Activated naive CD4-positive, alpha-beta T cell treated with anti-CD3 and anti-CD28 coated beads, Interleukin-2, amount 50 U/mL, for 16 hours (primary cell): Measurements from ENCODE around the gene WDR47.
"Not testable (repeated sequence)": the region's sequence is repeated elsewhere in the genome, so short reads cannot be mapped to it uniquely, and the experiment has no call there.

Experiments
- DNase-seq: peaks from one replicate; pipeline ENCODE4 v3.0.0-alpha.2; 2020

The WDR47 gene

DNA sequence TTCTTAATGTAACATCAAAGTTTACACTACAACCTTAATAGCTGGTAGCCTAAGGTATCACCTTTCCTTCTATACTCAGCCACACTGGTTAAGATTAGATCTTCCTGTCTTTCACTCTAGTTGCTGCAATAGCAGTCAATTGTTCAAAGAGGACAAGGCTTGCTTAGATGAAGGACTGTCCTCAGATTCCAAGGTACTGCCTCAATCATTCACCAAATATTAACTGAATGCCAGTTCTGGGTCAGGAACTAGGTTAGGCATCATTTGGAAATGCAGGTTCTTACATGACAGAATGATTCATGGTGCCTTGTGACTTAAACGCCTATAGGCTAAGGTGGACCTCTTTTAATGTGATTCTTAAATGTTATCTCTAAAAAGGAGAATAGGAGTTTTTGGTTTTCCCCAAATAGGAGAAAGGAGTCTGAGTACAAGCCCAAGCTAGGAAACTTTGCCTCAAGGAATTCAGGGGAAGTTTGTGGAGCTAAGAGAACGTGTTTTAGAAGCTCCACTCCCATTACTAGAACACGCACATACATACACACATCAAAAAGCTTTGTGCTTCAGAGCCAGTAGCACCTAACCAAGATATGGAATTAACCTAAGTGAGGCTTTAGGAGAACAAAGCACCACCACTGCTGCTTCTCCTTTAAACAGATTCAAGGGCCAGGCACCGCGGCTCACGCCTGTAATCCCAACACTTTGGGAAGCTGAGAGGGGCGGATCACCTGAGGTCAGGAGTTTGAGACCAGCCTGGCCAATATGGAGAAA is 8.5 kb upstream of the WDR47 start:
- DNase-seq: no peak

DNA sequence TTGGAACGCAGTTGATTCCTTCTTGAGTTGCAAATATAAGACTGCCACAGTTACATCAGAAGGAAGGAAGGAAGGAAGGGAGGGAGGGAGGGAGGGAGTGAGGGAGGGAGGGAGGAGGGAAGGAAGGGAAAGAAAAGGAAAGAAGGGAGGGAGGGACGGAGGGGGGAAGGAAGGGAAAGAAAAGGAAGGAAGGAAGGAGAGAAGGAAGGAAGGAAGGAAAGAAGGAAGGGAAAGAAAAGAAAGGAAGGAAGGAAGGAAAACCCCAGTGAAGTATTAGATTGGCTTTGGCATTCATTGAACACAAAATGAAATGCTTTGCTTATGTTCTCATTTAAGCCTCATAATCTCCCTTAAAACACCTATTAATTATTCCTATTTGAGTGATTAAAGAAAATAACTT is 6.4 kb upstream of the WDR47 start:
- DNase-seq: no peak

DNA sequence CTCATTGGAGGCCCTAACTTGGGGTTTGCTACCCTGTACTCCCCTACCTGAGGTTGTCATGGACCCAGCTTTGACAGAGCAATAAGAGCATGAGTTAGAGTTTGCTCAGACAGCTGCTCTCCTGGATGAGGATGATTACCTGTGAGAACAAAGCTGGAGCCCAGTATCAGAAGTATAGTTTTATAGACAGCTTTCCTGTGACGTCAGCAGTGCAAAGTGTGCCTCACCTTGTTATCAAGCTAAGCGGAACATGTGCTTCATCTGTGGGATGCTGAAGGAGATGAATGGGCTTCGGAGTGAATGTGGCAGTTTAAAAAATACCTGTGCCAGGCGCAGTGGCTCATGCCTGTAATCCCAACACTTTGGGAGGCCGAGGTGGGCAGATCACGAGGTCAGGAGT is 5.4 kb upstream of the WDR47 start:
- DNase-seq: no peak

GRCh38 chr1:109046671-109047070 is 4.8 kb upstream of the WDR47 start:
- DNase-seq: no peak

DNA sequence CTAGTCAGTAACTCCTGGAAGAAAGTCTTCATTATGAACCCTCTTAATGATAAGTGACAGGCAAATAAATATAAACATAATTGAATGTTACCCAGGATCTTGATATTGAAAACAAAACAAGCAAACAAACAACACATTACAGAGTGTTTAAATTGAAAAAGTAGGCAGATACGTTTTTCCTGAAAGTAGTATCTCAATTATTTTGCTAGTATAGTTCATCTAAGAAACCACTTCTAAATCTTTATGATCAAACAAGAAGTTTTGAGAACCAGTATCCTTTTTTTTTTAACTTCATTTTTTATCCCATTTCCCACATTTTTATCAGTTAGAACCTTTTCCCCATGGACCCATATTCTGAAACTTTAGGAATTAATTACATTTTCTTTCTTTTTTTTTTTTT is 3.7 kb upstream of the WDR47 start:
- DNase-seq: no peak

- DNase-seq: peak; percentile 29
Observed at GRCh38 chr1:109040989-109041620, 797 bp downstream of the WDR47 start.

GRCh38 chr1:109040627-109040988 is 1.3 kb downstream of the WDR47 start:
- no peak for DNase-seq

GRCh38 chr1:109034382-109034781 is 7.5 kb downstream of the WDR47 start:
- no peak for DNase-seq

DNA sequence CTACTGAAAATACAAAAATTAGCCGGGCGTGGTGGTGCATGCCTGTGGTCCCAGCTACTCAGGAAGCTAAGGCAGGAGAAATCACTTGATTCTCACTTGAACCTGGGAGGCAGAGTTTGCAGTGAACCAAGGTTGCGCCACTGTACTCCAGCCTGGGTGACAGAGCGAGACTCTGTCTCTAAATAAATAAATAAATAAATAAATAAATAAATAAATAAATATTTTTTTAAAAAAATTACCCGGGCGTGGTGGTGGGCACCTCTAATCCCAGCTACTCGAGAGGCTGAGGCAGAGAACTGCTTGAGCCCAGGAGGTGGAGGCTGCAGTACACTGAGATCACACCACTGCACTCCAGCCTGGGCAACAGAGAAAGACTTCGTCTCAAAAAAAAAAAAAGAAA is 12.4 kb downstream of the WDR47 start:
- not testable (repeated sequence) for DNase-seq

DNA sequence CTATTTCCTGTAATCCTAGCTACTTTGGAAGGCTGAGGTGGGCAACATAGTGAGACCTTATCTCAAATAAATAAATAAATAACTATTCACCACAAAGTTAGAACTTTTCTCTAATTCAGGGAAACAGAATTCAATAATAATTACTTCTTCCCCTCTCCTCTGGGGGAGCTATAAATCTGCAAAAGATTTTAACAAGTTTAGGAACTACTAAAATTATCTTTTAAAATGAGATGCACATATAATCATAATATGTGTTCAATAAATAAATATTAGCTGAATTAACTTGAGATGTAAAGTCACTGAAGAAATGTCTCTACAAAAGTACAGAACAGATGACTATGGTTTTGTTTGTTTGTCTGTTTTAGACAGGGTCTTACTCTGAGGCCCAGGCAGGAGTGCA is 14.1 kb downstream of the WDR47 start:
- no peak for DNase-seq

- no peak for DNase-seq
Observed at GRCh38 chr1:109025694-109026093, 16.2 kb downstream of the WDR47 start.

DNA sequence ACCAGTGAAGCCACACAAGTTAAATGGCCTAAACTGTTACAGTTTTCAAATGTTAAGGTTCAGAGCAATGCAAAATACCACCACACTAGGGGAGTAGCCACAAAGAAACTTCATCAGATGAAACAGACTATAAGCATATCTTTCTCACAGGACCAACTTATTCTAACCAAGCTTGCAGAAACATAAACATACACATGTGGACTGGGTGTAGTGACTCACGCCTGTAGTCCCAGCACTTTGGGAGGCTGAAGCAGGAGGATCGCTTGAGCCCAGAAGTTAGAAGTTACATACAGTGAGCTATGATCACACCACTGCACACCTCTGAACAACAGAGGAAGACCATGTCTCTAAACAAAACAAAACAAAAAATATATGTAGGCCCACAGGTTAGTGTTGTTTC is 17.3 kb downstream of the WDR47 start:
- DNase-seq: no peak

- DNase-seq: no peak
Observed at GRCh38 chr1:109020693-109021257, 21.1 kb downstream of the WDR47 start.

GRCh38 chr1:109017719-109018118 is 24.2 kb downstream of the WDR47 start:
- not testable (repeated sequence) for DNase-seq

- no peak for DNase-seq
Observed at GRCh38 chr1:109017134-109017533, 24.8 kb downstream of the WDR47 start.

- no peak for DNase-seq
Observed at GRCh38 chr1:109011335-109011734, 30.6 kb downstream of the WDR47 start.

DNA sequence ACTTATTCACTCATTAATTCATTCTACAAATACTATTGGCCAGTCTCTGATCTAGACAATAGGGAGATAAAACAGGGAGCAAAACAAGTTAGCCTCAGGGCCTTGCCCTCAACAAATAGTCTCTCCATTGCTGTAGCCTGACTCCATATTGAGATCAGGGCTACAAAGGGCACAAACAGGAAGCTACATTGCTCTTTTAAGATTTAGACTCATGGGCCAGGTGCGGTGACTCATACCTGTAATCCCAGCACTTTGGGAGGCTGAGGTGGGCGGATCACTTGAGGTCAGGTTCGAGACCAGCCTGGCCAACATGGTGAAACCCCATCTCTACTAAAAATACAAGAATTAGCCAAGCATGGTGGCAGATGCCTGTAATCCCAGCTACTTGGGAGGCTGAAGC is 45.3 kb downstream of the WDR47 start:
- not testable (repeated sequence) for DNase-seq

DNA sequence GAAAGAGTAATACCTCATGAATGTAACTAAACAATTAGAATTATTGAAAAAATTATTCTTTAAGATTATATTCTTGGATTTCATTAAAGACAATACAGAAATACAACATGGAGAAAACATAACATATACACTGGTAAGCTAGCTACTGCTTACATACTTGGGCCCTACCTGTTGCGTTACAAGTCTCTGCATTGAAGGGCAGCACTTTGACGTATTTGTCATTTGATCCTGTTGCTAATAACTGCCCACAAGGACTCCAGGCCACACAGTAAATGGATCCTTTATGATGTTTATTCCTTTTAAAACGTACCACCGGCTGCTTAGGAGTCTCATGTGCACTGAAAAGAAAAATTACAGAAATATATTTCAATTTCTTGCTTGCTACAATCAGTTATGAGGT is 58.8 kb downstream of the WDR47 start:
- DNase-seq: no peak

GRCh38 chr1:108976658-108977057 is 65.2 kb downstream of the WDR47 start:
- no peak for DNase-seq

DNA sequence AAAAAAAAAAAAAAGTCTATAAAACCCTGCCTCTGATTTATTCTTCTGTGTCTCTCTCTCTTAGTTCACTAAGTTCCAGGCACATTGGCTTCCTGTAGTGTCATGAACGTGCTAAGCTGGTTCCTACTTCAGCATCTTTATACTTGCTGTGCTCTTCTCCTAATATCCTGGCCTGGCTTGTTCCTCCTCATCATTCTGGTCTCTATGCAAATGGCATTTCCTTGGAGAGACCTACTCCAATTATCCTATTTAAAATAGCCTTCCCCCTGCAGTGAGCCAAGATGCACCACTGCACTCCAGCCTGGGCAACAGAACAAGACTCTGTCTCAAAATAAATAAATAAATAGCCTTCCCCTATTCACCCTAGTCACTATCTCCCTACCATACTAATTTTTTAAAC is 69.0 kb downstream of the WDR47 start:
- DNase-seq: no peak

- no peak for DNase-seq
Observed at GRCh38 chr1:108969346-108969745, 72.6 kb downstream of the WDR47 start.

DNA sequence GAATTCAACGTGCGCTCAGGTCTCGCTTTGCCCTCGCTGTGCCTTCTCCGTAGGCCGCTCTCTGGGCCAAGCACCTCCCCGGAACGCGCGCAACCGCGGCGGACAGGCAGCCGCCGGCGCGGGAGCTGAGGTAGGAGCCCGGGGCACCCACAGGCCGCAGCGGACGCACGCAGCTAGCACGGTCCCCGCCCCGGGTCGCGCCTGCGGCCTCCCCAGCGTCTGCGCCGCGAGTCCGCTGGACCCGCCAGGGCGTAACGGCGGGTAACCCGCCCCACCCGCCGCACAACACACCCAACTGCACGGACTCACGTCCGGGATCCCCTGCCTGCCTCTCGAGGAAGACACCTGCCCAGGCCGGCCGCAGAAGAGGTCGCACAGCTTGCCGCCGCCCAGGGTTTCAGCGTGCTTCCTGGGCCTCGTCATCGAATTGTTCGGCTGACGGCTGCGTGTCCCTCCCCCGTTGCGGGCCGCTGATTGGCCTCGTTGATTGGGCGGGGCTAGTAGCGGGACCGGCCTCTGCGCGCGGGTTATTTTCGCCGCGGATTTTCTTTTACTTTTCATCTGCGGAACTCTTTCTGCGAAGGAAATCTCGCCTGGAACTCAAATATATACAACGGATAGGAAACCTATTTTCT is 78.7 kb downstream of the WDR47 start, which contains the start of gene CLCC1:
Gene CLCC1, minus strand, starts transcription at position 433 of the 635 bp plus-strand sequence. CDS start 13,047 bp downstream, outside the sequence.
- DNase-seq: peak; percentile 93

- DNase-seq: peak; percentile 47
Observed at GRCh38 chr1:108962681-108963051, 79.2 kb downstream of the WDR47 start.
